ENCODE results near the gene SPATC1L.

Gene SPATC1L

DNA sequence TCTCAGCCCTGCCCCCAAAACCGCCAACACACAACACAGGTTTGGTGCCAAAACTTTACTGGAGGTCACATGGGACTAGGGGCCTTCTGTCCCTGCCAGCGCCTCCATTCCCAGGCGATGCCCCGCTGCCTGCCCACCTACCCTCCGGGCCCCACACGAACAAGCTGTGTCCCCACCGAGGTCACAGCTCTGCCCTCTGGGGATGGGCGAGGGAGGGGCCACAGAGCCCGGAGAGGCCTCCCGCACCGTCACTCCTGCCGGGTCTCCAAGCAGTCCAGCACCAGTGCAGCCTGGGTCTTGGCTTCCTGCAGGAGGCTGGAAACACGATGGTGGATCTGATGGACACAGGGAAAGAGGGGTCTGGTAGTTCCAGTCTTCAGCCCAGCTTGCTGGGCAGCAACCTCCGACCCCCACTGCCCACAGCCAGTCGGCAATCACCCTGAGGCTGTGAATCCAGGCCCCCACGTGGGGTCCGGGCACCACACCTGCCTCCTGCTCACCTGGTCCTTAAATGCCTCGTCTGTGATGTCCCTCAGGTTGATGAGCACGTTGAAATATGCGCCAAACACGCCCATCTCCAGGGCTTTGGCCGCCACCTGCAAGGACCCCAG is 47.4 kb downstream of the SPATC1L start:
- in situ Hi-C loops (cut with MboI; ENCODE audit: low sequenced_read_pairs) = no loop called here

DNA sequence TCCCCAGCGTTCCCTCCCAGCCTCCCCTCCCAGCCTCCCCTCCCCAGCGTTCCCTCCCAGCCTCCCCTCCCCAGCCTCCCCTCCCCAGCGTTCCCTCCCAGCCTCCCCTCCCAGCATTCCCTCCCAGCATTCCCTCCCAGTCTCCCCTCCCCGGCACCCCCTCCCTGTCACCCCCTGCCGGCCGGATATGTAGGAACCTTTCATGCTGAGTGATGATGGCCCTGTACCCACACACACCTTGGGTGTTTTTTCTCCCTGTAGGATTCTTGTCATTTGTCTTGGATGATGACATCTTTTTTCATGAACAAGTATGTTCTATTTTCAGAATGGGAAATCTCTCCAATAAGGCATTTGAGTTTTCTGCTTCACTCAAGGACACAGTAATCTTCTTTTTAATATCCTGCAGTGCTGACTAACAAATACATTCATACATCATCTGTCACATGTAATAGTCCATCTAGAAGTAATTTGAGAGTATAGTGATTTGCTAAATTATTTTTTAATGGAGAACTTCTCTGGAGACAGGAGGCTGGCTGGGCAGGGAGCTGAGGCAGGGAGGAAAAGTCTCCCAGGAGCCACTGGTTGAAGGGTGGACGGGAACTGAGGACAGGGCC is 48.4 kb downstream of the SPATC1L start:
- in situ Hi-C loops (cut with MboI; ENCODE audit: low sequenced_read_pairs) = no loop called here

DNA sequence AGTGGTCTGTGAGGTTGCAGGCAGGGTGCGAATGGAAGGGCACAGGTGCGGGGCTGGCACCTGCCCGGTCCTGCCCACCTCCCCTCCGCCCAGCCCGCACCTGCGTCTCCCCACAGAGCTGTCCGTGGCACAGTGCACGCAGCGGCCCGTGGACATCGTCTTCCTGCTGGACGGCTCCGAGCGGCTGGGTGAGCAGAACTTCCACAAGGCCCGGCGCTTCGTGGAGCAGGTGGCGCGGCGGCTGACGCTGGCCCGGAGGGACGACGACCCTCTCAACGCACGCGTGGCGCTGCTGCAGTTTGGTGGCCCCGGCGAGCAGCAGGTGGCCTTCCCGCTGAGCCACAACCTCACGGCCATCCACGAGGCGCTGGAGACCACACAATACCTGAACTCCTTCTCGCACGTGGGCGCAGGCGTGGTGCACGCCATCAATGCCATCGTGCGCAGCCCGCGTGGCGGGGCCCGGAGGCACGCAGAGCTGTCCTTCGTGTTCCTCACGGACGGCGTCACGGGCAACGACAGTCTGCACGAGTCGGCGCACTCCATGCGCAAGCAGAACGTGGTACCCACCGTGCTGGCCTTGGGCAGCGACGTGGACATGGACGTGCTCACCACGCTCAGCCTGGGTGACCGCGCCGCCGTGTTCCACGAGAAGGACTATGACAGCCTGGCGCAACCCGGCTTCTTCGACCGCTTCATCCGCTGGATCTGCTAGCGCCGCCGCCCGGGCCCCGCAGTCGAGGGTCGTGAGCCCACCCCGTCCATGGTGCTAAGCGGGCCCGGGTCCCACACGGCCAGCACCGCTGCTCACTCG is 52.2 kb downstream of the SPATC1L start:
- in situ Hi-C loops (cut with MboI; ENCODE audit: low sequenced_read_pairs) = no loop called here

DNA sequence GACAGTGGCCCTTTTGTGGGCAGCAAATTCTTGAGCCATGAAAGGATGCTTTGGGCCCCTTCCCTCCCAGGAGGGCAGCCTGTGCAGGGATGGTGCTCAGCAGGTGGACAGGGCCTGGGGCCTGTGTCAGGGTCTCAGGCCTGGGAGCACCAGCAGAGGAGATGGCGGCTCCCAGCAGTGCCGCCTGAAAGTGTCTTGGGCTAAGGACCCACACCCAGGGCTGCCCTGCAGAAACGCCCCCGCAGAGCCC is 52.7 kb downstream of the SPATC1L start:
- in situ Hi-C loops (cut with MboI; ENCODE audit: low sequenced_read_pairs) = no loop called here

DNA sequence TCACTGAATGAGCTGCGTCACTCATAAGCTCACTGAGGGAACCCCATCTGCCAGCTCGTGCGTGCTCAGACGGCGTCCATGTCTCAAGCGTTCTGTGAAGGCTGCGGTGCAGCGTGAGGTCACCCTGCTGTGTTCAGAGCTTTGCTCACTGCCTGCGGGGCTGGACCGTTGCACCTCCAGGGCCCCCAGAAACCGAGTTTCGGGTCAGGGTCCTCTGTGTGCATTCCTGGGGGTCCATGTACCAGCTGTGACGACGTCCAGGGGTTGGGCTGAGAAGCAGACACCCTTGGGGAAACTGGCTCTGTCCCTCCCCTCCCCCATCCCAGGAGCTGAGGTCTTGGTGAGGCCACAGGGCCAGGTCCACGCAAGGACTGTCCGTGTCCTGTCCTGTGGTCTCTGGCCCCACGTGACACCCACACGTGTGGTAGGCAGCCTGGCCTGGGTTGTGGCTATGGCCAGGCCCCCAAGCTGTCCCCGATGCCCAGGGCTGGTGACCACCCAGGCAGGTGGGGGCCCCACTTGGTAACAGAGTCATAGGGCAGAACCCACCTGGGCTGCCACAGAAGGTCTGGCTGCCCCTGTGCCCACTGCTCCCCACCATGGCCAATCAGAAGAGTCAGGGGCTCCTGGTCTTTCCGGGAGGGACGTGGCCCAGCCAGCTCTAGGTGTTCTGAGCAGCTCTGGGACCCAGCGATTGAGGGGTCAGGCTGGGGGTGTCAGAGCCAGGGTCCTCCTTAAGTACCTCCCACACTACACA is 53.2 kb downstream of the SPATC1L start:
- in situ Hi-C loops (cut with MboI; ENCODE audit: low sequenced_read_pairs) = no loop called here

DNA sequence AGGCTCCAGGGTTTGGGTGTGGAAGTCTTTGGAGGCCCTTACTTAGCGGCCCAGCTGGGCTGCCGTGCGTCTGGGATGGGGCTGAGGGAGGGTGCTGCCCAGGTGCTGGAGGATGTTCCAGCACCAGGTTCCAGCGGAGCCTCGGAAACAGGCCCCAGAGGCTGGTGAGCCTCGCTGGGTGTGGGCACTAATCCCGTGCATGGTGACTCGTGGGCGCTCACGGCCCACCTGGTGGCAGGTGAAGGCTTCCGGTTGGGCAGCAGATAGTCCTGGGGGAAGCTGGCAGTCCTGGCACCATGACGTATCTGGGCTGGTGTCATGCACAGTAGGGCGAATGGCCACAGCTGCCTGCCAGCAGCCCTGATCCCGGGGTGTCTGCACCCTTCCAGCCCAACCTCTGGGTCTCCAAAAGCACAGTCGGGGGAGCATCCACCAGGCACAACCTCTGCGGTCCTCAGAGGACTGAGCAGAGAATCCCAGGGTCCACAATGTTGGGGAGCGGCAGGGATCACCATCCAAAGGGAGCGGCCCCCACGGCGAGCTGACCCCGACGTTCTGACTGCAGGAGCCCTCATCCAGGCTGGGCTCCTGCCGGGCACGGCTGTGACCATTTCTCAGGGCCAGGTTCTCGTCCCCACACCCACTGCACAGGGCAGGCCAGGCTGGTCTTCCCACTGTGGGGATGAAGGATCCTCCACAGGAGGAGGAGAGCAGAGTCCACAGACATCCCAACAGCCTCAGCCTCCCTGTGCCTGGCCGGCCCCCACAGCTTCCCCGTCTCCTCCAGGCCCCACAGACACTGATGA is 54.2 kb downstream of the SPATC1L start:
- in situ Hi-C loops (cut with MboI; ENCODE audit: low sequenced_read_pairs) = no loop called here

DNA sequence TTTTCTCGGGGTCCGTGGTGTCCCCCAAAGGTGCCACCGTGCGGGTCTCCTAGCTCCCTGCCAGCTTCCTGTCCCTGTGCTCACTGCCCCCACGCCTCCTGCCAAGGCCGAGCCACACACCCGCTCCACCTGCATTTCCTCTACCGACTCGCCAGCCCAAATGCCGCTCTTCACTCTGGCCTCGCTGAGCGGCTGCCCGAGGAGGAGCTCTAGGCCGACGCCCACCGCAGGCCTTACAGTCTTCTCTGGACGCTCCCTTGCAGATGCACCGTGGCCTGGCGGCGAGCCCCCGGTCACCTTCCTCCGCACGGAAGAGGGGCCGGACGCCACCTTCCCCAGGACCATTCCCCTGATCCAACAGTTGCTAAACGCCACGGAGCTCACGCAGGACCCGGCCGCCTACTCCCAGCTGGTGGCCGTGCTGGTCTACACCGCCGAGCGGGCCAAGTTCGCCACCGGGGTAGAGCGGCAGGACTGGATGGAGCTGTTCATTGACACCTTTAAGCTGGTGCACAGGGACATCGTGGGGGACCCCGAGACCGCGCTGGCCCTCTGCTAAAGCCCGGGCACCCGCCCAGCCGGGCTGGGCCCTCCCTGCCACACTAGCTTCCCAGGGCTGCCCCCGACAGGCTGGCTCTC is 55.2 kb downstream of the SPATC1L start:
- in situ Hi-C loops (cut with MboI; ENCODE audit: low sequenced_read_pairs) = no loop called here

DNA sequence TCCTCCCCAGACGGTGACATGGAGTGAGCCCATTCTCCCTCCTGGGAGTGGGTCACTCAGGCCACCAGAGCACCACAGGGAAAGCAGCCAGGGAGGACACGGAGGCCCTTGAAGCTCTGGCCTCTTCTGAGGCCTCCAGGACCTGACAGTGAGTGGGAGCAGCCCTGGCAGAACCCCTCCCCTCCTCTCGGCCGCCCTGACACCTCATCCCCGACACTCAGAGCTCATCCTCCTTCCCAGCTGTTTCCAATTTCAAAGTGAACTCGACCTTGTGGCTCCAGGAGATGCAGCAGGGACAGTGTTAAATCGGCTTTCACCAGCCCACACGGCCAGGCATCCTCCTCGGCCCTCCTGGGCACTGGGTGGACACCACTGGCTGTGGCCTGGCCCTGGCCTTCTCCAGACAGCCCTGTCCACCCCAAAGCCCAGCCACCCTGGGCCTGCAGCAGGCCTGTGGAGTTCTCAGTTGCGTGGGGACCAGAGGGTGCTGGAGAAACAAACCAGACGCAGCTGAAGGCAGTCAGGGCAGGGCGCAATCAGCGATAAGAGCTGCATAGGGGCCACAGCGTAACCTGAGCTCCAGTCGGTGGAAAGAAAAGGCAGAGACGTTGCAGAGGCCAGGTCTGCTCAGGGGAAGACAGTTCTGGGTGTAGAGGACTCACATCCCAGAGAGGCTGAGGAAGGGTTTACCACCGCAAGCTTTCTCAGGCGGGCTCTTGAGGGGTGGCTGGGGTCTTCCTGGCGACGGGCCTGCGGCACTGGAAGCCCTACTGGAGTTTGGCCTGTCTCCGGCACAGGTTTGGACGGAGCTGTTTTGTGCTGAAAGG is 55.9 kb downstream of the SPATC1L start:
- in situ Hi-C loops (cut with MboI; ENCODE audit: low sequenced_read_pairs) = no loop called here

DNA sequence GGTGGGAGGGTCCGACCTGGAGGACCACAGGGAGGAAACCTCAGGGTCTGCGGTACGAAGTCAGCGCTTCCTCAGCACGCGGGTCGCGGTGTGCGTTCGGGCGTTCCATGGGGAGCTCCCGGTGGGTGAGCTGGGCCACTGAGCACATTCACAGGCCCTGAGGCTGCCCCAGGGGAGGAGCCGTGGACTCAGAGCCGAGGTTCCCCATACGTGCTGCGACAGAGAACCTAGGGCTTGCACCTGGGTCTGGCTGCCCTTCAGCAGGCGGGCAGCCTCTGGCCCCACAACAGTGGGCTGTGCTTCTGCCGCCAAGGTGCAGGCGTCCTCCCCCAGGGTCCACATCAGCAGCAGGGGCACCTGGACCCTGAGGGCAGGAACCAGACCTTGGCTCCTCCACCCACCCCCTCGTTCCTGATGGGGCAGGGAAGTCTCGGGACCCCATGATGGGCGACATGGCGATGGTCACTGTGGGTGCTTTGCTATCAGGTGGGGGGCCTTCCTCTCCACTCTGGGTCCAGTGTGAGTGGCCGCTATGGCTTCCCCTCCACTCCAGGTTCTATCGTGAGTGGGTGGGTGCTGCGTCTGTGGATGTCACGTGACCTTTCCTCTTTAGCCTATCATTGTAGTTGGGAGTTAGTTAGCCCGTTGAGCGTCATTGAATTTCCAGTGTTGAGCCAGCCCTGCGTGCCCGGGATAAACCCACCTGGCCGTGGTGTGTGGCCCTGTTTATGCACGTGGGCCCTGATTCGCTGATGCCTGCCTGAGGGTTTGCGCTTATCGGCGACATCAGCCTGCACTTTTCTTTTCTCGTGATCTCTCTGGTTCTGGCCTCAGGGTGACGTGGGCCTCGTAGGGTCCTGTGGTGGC is 56.8 kb downstream of the SPATC1L start:
- in situ Hi-C loops (cut with MboI; ENCODE audit: low sequenced_read_pairs) = no loop called here

DNA sequence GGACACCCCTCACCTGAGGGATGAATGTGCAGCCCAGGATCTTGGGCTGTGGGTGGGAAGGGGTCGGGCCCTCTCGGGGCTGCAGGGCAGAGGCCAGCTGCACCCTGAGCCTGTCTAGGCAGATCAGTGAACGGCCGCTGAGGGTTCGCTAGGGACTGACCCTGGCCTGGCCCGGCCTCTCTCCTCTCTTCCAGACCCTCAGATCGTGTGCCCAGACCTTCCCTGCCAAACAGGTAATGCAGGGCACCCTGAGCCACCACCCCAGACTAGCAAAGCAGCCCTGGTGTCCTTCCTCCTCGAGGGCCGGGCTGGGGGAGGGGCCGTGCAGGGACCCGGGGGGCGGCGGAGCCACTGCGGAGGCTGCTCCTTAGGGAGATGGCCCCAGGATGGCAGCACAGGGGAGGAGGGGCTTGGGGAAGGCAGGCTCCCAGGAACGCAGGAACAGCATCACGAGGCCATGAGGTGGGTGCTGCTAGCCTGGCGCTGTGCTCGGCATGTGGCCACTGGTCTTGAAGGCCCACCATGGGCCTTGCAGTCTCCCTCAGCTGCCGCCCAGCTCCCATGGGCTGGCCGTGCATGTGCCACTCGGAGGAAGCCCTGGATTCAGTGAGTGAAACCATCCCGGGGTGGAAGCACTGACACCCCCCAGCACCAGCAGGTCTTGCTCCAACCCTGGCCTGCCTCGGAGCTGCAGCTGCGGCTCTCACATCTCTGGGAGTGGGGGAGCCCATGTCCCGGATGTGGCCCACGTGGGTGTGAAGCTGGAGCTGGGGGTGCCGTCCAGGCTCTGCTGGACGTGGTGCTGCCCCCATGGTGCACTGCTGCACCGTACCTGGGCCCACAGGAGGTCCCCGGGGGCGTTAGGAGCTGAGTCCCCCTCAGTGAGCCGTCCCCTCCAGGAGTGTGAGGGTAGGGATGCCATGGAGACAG is 57.7 kb downstream of the SPATC1L start:
- in situ Hi-C loops (cut with MboI; ENCODE audit: low sequenced_read_pairs) = no loop called here

DNA sequence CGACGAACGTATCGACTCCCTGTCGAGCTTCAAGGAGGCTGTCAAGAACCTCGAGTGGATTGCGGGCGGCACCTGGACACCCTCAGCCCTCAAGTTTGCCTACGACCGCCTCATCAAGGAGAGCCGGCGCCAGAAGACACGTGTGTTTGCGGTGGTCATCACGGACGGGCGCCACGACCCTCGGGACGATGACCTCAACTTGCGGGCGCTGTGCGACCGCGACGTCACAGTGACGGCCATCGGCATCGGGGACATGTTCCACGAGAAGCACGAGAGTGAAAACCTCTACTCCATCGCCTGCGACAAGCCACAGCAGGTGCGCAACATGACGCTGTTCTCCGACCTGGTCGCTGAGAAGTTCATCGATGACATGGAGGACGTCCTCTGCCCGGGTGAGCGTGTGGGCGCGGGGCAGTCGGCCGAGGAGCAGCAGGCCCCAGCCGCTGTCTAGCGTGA is 58.4 kb downstream of the SPATC1L start:
- in situ Hi-C loops (cut with MboI; ENCODE audit: low sequenced_read_pairs) = no loop called here

DNA sequence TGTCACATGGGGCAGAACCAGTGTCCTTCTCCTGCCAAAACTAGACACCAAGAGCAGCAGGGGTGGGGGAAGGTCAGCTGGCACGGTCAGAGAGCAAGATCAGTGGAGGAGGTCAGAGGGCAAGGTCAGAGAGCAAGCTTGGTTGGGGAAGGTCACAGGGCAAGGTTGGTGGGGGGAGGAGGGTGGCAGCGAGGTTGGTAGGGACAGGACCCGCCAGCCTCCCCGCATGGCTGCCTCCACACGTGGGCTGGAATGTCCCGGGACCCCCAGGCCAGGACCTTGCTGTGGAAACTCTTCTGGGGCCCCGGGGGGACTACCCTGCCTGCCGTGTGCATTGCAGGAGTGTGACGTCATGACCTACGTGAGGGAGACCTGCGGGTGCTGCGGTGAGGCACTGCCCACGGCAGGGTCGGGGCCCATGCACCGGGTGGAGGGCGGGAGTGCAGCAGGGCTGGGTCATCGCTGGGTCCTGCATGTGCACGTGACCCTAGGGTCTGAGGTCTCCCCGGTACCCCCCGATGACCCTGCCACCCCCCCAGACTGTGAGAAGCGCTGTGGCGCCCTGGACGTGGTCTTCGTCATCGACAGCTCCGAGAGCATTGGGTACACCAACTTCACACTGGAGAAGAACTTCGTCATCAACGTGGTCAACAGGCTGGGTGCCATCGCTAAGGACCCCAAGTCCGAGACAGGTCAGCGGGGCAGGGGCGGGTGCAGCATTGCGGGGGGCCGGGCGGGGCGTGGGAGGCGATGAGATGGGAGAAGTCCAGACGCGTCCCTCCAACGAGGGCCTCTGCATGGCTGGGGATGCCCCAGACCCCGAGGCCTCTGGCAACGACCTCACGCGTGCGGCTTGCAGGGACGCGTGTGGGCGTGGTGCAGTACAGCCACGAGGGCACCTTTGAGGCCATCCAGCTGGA is 59.1 kb downstream of the SPATC1L start:
- in situ Hi-C loops (cut with MboI; ENCODE audit: low sequenced_read_pairs) = no loop called here

DNA sequence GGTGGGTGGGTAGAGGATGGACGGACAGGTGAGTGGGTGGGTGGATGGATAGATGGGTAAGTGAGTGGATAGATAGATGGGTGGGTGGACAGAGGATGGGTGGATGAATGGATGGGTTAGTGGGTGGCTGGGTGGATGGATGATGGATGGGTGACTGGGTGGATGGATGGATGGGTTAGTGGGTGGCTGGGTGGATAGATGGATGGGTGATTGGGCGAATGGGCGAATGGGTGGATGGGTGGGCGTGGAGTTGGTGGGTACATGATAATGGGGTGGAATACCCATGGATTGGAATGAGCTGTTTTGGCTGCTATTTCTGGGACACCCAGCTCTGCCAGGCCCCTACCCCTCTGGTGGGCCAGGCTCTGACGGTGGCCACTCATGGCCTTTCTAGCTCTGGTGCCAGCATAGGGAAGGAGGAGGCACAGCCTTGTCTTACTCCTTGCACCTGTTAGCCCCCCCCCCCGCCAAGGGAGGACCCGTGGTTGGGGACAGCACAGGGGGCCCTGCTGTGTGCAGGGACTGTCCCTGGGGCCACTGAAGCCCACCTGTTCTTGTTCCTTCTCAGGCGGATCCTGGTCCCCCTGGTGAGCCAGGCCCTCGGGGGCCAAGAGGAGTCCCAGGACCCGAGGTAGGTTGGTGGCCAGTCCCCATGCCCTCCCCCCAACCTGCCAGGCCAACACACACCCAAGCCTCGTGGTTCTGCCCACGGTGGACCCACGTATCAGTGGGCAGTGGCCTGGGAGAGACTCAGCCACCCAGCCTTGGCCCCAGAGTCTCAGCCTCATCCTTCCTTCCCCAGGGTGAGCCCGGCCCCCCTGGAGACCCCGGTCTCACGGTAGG is 60.0 kb downstream of the SPATC1L start:
- in situ Hi-C loops (cut with MboI; ENCODE audit: low sequenced_read_pairs) = no loop called here

DNA sequence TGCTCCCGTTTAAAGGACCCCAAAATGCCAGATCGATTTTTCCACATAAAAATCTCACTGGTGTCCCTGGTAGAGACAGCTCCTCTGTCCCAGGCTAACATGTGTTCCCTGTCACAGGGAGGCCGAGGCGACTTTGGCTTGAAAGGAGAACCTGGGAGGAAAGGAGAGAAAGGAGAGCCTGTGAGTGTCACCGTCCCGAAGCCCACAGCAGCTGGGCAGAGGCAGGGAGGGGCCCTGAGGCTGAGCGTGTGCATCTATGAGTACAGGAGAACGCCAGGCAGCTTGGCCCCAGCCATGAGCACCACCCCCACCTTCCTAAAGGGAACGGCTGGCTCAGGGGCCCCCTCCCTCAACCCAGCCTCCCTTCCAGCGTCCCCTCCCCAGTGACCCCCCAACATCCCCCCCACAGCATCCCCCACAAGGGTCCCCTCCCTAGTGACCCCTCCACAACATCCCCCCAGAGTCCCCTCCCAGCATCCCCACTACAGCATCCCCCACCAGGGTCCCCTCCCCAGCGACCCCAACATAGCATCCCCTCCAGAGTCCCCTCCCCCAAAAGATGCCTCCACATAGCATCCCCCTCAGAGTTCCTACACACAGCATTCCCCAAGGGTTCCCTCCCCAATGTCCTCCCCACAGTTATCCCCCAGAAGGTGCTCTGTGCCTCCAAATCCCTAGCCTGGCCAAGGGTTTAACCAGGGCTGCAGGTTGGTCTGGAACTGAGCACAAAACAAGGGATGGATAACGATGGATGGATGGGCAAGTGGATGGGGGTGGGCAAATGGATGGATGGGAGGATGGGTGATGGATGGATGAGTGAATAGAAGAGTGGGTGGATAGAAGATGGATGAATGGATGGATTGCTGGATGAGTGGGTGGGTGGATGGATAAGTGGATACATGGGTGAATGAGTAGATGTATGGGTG is 61.2 kb downstream of the SPATC1L start:
- in situ Hi-C loops (cut with MboI; ENCODE audit: low sequenced_read_pairs) = no loop called here

Data from hTERT RPE-1 (cell line).